K562 (cell line): ENCODE results near the gene WFIKKN1. TPM values are rescaled to one million over a fixed set of nuclear protein-coding genes. Genes with fewer than 3 reads are reported as not detected.
A peak's percentile ranks its signal among the peaks of the same experiment; 100 is the strongest.

ENCODE experiments used
- ARHGAP35 ChIP-seq: fragments of 450-650 bp; IDR thresholded peaks from 2 replicates; pipeline ENCODE4 v1.6.1; 2018; ENCODE audit not compliant: partially characterized antibody
- DMBX1 ChIP-seq: fragments of 250-450 bp; sonication (Bioruptor Pico); IDR thresholded peaks from 2 replicates; pipeline ENCODE4 v1.8.0; 2022; ENCODE audit warnings: inconsistent platforms, mild to moderate bottlenecking, moderate library complexity, borderline replicate concordance
- ELF2 ChIP-seq: fragments of 250-450 bp; sonication (Bioruptor Pico); IDR thresholded peaks from 2 replicates; pipeline ENCODE4 v1.5.0; 2021; ENCODE audit warnings: mild to moderate bottlenecking
- ETV1 ChIP-seq: fragments of 450-650 bp; conservative IDR thresholded peaks from 2 replicates; pipeline ENCODE4 v1.6.1; 2016; ENCODE audit warnings: missing genetic modification characterization, control low read depth, low read depth, missing compliant biosample characterization
- ETV5 ChIP-seq: sonication (generic); formaldehyde crosslinking; IDR thresholded peaks from 2 replicates; pipeline ENCODE4 v1.4.0; 2020; ENCODE audit warnings: low read depth, mild to moderate bottlenecking, missing genetic modification reagents
- HDGF ChIP-seq: fragments of 450-650 bp; IDR thresholded peaks from 2 replicates; pipeline ENCODE4 v1.6.1; 2016
- HEY1 ChIP-seq: fragments of 250-450 bp; sonication (Bioruptor Pico); IDR thresholded peaks from 2 replicates; pipeline ENCODE4 v1.5.0; 2020; ENCODE audit warnings: mild to moderate bottlenecking, moderate library complexity, borderline replicate concordance
- KLF1 ChIP-seq: fragments of 450-650 bp; IDR thresholded peaks from 2 replicates; pipeline ENCODE4 v1.6.1; 2016; ENCODE audit warnings: missing genetic modification characterization, missing compliant biosample characterization
- LCOR ChIP-seq: sonication (generic); formaldehyde crosslinking; IDR thresholded peaks from 2 replicates; pipeline ENCODE4 v1.8.0; 2022; ENCODE audit warnings: mild to moderate bottlenecking, missing genetic modification reagents
- MTA2 ChIP-seq: fragments of 450-650 bp; IDR thresholded peaks from 2 replicates; pipeline ENCODE4 v1.6.1; 2016; ENCODE audit warnings: low read depth
- OTX1 ChIP-seq: fragments of 450-650 bp; formaldehyde crosslinking; IDR thresholded peaks from 2 replicates; pipeline ENCODE4 v1.4.0; 2022; ENCODE audit warnings: mild to moderate bottlenecking
- PYGO2 ChIP-seq: fragments of 450-650 bp; IDR thresholded peaks from 2 replicates; pipeline ENCODE4 v1.6.1; 2016; ENCODE audit warnings: mild to moderate bottlenecking, missing genetic modification characterization, moderate library complexity, missing compliant biosample characterization
- RBBP5 ChIP-seq: fragments of 200-600 bp; sonication (generic); IDR thresholded peaks from 2 replicates; pipeline ENCODE4 v1.6.1; 2012; ENCODE audit warnings: borderline replicate concordance, mild to moderate bottlenecking, low read length, control low read depth, inconsistent platforms; ENCODE audit not compliant: insufficient read depth, poor library complexity, severe bottlenecking
- TAF9B ChIP-seq: fragments of 450-650 bp; IDR thresholded peaks from 2 replicates; pipeline ENCODE4 v1.6.1; 2018; ENCODE audit warnings: mild to moderate bottlenecking; ENCODE audit not compliant: partially characterized antibody
- TBL1XR1 ChIP-seq, 2 experiments: IDR thresholded peaks; 2 replicates each; pipeline ENCODE4 v1.6.1; 2012; ENCODE audit warnings: improper control_type of control experiment in 2 of 2, low read length in 2 of 2, mild to moderate bottlenecking in 1 of 2
- ZKSCAN8 ChIP-seq: fragments of 200-800 bp; sonication (Bioruptor generic); IDR thresholded peaks from 2 replicates; pipeline ENCODE4 v1.6.1; 2016; ENCODE audit warnings: missing genetic modification characterization, missing compliant biosample characterization
- ZNF134 ChIP-seq: fragments of 250-450 bp; sonication (Bioruptor Pico); conservative IDR thresholded peaks from 2 replicates; pipeline ENCODE4 v1.4.0; 2020
- ZNF324 ChIP-seq: fragments of 250-450 bp; sonication (Bioruptor Pico); IDR thresholded peaks from 2 replicates; pipeline ENCODE4 v1.4.0; 2020; ENCODE audit warnings: mild to moderate bottlenecking
- ZNF445 ChIP-seq: fragments of 250-450 bp; sonication (Bioruptor Pico); IDR thresholded peaks from 2 replicates; pipeline ENCODE4 v1.4.0; 2020; ENCODE audit warnings: low read depth, mild to moderate bottlenecking, moderate library complexity
- ZNF586 ChIP-seq: fragments of 450-650 bp; formaldehyde crosslinking; conservative IDR thresholded peaks from 2 replicates; pipeline ENCODE4 v1.4.0; 2020; ENCODE audit warnings: mild to moderate bottlenecking, moderate library complexity
- ZNF707 ChIP-seq: fragments of 250-450 bp; sonication (Bioruptor Pico); conservative IDR thresholded peaks from 2 replicates; pipeline ENCODE4 v1.8.0; 2022; ENCODE audit warnings: inconsistent platforms, mild to moderate bottlenecking, moderate library complexity
- polyA plus RNA-seq, 8 experiments: library from polyadenylated mRNA; depleted of rRNA in 4 of 8; stranded (reverse) in 5 of 8; unstranded in 3 of 8; fragments of >200 nt; fragmentation: Nextera tagmentation in 2 of 8; fragmentation: Illumina TruSeq in 1 of 8; extraction: Ambion mirVana in 2 of 8; extraction: Trizol in 1 of 8; gene quantifications; 2 replicates each; pipeline versions ENCODE4 v1.2.1 to v1.2.3, GENCODE V29; 2011 to 2014; ENCODE audit warnings: inconsistent platforms in 1 of 8, missing spikeins in 1 of 8
- total RNA-seq, 7 experiments: library from RNA; depleted of rRNA in 6 of 7; stranded (reverse); fragments of >200 nt in 6 of 7; fragmentation: Illumina TruSeq in 2 of 7; extraction: Trizol in 2 of 7; gene quantifications; 2 replicates each; pipeline versions ENCODE4 v1.2.1 to v1.2.3, GENCODE V29; 2011 to 2021; ENCODE audit warnings: low replicate concordance in 1 of 7
- TF ChIP-seq, protein P1 (sequence below): fragments of 450-650 bp; conservative IDR thresholded peaks from 2 replicates; pipeline ENCODE4 v1.6.1; 2016; ENCODE audit warnings: missing genetic modification characterization, low read depth, mild to moderate bottlenecking, missing compliant biosample characterization, moderate library complexity
- TF ChIP-seq, protein P2 (sequence below): fragments of 450-650 bp; formaldehyde crosslinking; IDR thresholded peaks from 2 replicates; pipeline ENCODE4 v1.4.0; 2020; ENCODE audit warnings: mild to moderate bottlenecking
- TF ChIP-seq, protein P3 (sequence below): fragments of 450-650 bp; formaldehyde crosslinking; IDR thresholded peaks from 2 replicates; pipeline ENCODE4 v1.4.0; 2020; ENCODE audit warnings: mild to moderate bottlenecking, mixed read lengths

Gene WFIKKN1
- total and polyA plus RNA-seq, 9 of the 15 experiments (the other 6 are each of a cell fraction or from before 2014, with no cell fraction given): 0.14 to 1.1 (median 0.50) TPM; not detected in 4

DNA sequence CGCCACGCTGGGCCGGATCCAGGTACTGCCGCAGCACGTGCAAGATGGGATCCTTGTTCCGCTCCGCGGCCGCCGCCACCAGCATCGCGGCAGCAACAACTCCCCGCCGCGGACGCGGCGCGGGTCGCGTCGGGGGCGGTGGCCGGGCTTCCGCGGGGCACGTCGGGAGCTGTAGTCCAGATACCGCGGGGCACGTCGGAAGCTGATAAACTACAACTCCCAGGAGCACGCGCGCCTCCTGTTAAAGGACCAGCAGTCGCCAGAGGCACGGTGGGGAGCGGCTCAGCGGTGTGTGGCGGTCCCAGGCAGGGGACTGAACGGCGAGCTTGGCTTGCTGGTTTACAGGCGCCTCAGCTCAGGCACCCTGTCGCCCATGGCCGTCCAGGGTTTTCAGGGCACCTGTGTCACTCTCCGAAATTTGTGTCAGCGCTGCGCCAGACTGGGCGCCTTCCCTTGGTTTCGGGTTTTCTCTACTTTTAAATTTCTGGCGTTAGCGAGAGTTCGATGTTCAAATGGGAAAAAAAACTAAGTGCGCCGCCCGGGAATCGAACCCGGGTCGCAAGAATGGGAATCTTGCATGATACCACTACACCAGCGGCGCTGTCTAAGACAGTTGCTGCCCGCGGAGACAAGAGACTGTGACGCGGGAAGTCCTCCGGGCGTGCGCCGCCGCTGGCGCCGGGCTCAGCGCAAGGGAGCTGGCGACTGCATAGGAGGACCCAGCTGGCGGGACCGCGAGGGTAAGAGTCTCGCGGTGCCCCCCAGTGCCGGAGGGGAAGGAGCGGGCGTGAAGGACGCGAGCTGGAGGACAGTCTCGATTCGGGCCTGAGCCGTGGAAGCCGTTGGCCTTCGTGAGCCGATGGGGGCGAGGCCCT is 5.7 kb downstream of the WFIKKN1 start, which contains the start of gene METTL26 (continued):
- TF ChIP-seq ZNF707 (no peak), ZNF445 (CRISPR knock-in tag) (no peak), ZNF134 (CRISPR knock-in tag) (no peak), MTA2 (no peak), ETV5 (CRISPR knock-in tag) (peak; percentile 93), ZNF324 (CRISPR knock-in tag) (no peak), OTX1 (CRISPR knock-in tag) (0 out of 2 replicates have a peak, but pooled peaks have one; percentile 36), ETV1 (tag) (no peak), ELF2 (no peak), HEY1 (CRISPR knock-in tag) (no peak), DMBX1 (CRISPR knock-in tag) (peak; percentile 38; the same call in 1 of the 2 replicates), PYGO2 (tag) (no peak), KLF1 (tag) (peak; percentile 68), ARHGAP35 (no peak), TAF9B (no peak), TBL1XR1 (IDR thresholded peaks at IDR 0.05; ENCODE audit: low read length in 2 of 2) (peak in 1 of 2 experiments; percentile 95; a peak in 3 of 4 replicates), ZNF586 (no peak), RBBP5 (peak; percentile 75), LCOR (CRISPR knock-in tag) (peak; percentile 75; the same call in 1 of the 2 replicates), ZKSCAN8 (CRISPR knock-in tag) (no peak), HDGF (no peak)
- TF ChIP-seq, protein P1, sequence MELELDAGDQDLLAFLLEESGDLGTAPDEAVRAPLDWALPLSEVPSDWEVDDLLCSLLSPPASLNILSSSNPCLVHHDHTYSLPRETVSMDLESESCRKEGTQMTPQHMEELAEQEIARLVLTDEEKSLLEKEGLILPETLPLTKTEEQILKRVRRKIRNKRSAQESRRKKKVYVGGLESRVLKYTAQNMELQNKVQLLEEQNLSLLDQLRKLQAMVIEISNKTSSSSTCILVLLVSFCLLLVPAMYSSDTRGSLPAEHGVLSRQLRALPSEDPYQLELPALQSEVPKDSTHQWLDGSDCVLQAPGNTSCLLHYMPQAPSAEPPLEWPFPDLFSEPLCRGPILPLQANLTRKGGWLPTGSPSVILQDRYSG: no peak
- TF ChIP-seq, protein P2, sequence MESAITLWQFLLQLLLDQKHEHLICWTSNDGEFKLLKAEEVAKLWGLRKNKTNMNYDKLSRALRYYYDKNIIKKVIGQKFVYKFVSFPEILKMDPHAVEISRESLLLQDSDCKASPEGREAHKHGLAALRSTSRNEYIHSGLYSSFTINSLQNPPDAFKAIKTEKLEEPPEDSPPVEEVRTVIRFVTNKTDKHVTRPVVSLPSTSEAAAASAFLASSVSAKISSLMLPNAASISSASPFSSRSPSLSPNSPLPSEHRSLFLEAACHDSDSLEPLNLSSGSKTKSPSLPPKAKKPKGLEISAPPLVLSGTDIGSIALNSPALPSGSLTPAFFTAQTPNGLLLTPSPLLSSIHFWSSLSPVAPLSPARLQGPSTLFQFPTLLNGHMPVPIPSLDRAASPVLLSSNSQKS (CRISPR knock-in tag): no peak
- TF ChIP-seq, protein P3, sequence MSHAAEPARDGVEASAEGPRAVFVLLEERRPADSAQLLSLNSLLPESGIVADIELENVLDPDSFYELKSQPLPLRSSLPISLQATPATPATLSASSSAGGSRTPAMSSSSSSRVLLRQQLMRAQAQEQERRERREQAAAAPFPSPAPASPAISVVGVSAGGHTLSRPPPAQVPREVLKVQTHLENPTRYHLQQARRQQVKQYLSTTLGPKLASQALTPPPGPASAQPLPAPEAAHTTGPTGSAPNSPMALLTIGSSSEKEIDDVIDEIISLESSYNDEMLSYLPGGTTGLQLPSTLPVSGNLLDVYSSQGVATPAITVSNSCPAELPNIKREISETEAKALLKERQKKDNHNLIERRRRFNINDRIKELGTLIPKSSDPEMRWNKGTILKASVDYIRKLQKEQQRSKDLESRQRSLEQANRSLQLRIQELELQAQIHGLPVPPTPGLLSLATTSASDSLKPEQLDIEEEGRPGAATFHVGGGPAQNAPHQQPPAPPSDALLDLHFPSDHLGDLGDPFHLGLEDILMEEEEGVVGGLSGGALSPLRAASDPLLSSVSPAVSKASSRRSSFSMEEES (CRISPR knock-in tag): no peak
